MM.1S (cell line): ENCODE data around the gene SOD3.

Experiments used
- DNase-seq: peaks from one replicate; pipeline ENCODE4 v3.0.0-alpha.2; 2015
- H2AFZ ChIP-seq: fragments of 300-600 bp; sonication (generic); 2 replicates; pipeline ENCODE4 v1.6.0; 2016; ENCODE audit warnings: antibody characterized with exemption, low read length
- H3F3A ChIP-seq: fragments of 300-600 bp; sonication (generic); 2 replicates; pipeline ENCODE4 v1.6.1; 2016; ENCODE audit warnings: mild to moderate bottlenecking, antibody characterized with exemption, low read length, moderate library complexity, mixed read lengths; ENCODE audit not compliant: insufficient read depth
- H3K27ac ChIP-seq: fragments of 300-600 bp; sonication (generic); 2 replicates; pipeline ENCODE4 v1.5.1; 2016; ENCODE audit warnings: mild to moderate bottlenecking, low read length
- H3K27me3 ChIP-seq: fragments of 300-600 bp; sonication (generic); replicated peaks from 2 replicates; pipeline ENCODE4 v1.6.0; 2016; ENCODE audit warnings: low read length; ENCODE audit not compliant: insufficient read depth
- H3K36me3 ChIP-seq: fragments of 300-600 bp; sonication (generic); replicated peaks from 2 replicates; pipeline ENCODE4 v1.6.1; 2016; ENCODE audit warnings: mild to moderate bottlenecking, low read length, mixed read lengths; ENCODE audit not compliant: insufficient read depth
- H3K4me1 ChIP-seq: fragments of 300-600 bp; sonication (generic); 2 replicates; pipeline ENCODE4 v1.6.1; 2016; ENCODE audit warnings: low read length, mixed read lengths
- H3K4me2 ChIP-seq: fragments of 300-600 bp; sonication (generic); 2 replicates; pipeline ENCODE4 v1.6.0; 2016; ENCODE audit warnings: low read depth, low read length
- H3K4me3 ChIP-seq: fragments of 300-600 bp; sonication (generic); 2 replicates; pipeline ENCODE4 v1.5.1; 2016; ENCODE audit warnings: low read length, mixed read lengths
- H3K79me2 ChIP-seq: fragments of 300-600 bp; sonication (generic); 2 replicates; pipeline ENCODE4 v1.6.1; 2016; ENCODE audit warnings: mixed run types, low read length, mixed read lengths
- H3K9ac ChIP-seq: fragments of 300-600 bp; sonication (generic); 2 replicates; pipeline ENCODE4 v1.6.1; 2016; ENCODE audit warnings: low read length, mixed read lengths
- H3K9me2 ChIP-seq: fragments of 300-600 bp; sonication (generic); replicated peaks from 2 replicates; pipeline ENCODE4 v1.6.1; 2016; ENCODE audit warnings: mild to moderate bottlenecking, low read length, mixed read lengths; ENCODE audit not compliant: insufficient read depth
- H3K9me3 ChIP-seq: fragments of 300-600 bp; sonication (generic); replicated peaks from 2 replicates; pipeline ENCODE4 v1.6.1; 2016; ENCODE audit warnings: mild to moderate bottlenecking, low read length, mixed read lengths; ENCODE audit not compliant: insufficient read depth
- H4K20me1 ChIP-seq: fragments of 300-600 bp; sonication (generic); 2 replicates; pipeline ENCODE4 v1.6.1; 2016; ENCODE audit warnings: mild to moderate bottlenecking, low read length, moderate library complexity, mixed read lengths; ENCODE audit not compliant: insufficient read depth
- CTCF ChIP-seq: fragments of 300-600 bp; sonication (generic); IDR thresholded peaks from 2 replicates; pipeline ENCODE4 v1.5.1; 2016; ENCODE audit warnings: antibody characterized with exemption, low read length, mixed read lengths
- EZH2 ChIP-seq: fragments of 300-600 bp; sonication (generic); optimal IDR thresholded peaks from 2 replicates; pipeline ENCODE3; 2017; ENCODE audit warnings: low read depth, mild to moderate bottlenecking, antibody characterized with exemption, low read length, mixed read lengths
- EZH2phosphoT487 ChIP-seq: fragments of 300-600 bp; sonication (generic); IDR thresholded peaks from 2 replicates; pipeline ENCODE4 v1.6.1; 2018; ENCODE audit warnings: antibody characterized with exemption, low read length

SOD3 gene

GRCh38 chr4:24792552-24792951 is 2.8 kb upstream of the SOD3 start:
- H3K36me3 ChIP-seq = no peaks in the 10 kb centered on the region
- TF ChIP-seq EZH2 (no peak), CTCF (no peak), EZH2phosphoT487 (no peak)
- H3K9me2 ChIP-seq = no peaks in the 10 kb centered on the region
- H3F3A ChIP-seq = 0 out of 2 replicates have a peak, but pooled peaks cover 2% of the 10 kb centered on the region
- H3K4me3 ChIP-seq = no peak overlapping the region
- no peaks in the 10 kb centered on the region for H3K27me3 ChIP-seq
- no peak overlapping the region for H2AFZ ChIP-seq
- no peak overlapping the region for H3K4me2 ChIP-seq
- no peak overlapping the region for H3K27ac ChIP-seq
- H3K4me1 ChIP-seq = peaks cover 5% of the 10 kb centered on the region; the same call in 1 of the 2 replicates
- no peaks in the 10 kb centered on the region for H3K9me3 ChIP-seq
- DNase-seq = no peak
- no peaks in the 10 kb centered on the region for H3K79me2 ChIP-seq
- H4K20me1 ChIP-seq = no peaks in the 10 kb centered on the region
- no peak overlapping the region for H3K9ac ChIP-seq

- Histone ChIP-seq H2AFZ (no peak overlapping the region), H3K4me2 (peak overlapping the region; percentile 46), H3K4me3 (peak overlapping the region; percentile 8; the same call in 1 of the 2 replicates), H4K20me1 (no peaks in the 10 kb centered on the region), H3K9me2 (no peaks in the 10 kb centered on the region), H3K27ac (no peak overlapping the region), H3K9ac (no peak overlapping the region), H3K9me3 (no peaks in the 10 kb centered on the region), H3K36me3 (no peaks in the 10 kb centered on the region), H3K79me2 (no peaks in the 10 kb centered on the region), H3K27me3 (no peaks in the 10 kb centered on the region), H3F3A (0 out of 2 replicates have a peak, but pooled peaks cover 2% of the 10 kb centered on the region), H3K4me1 (peaks cover 5% of the 10 kb centered on the region; the same call in 1 of the 2 replicates)
- peak; percentile 31 for TF ChIP-seq CTCF
- TF ChIP-seq EZH2phosphoT487 = no peak
- DNase-seq = no peak
Observed at GRCh38 chr4:24793219-24794005, 2.0 kb upstream of the SOD3 start.

GRCh38 chr4:24794051-24794450 is 1.3 kb upstream of the SOD3 start:
- no peaks in the 10 kb centered on the region for H3K9me3 ChIP-seq
- peaks cover 5% of the 10 kb centered on the region; the same call in 1 of the 2 replicates for H3K4me1 ChIP-seq
- H3F3A ChIP-seq = 0 out of 2 replicates have a peak, but pooled peaks cover 2% of the 10 kb centered on the region
- no peak overlapping the region for H3K27ac ChIP-seq
- TF ChIP-seq EZH2 = no peak
- no peak for TF ChIP-seq CTCF
- no peak for TF ChIP-seq EZH2phosphoT487
- no peaks in the 10 kb centered on the region for H3K36me3 ChIP-seq
- DNase-seq = no peak
- H3K4me3 ChIP-seq = peak overlapping the region; percentile 8; the same call in 1 of the 2 replicates
- H4K20me1 ChIP-seq = no peaks in the 10 kb centered on the region
- no peaks in the 10 kb centered on the region for H3K27me3 ChIP-seq
- no peak overlapping the region for H2AFZ ChIP-seq
- H3K9ac ChIP-seq = no peak overlapping the region
- no peaks in the 10 kb centered on the region for H3K79me2 ChIP-seq
- H3K4me2 ChIP-seq = peak overlapping the region; percentile 46
- no peaks in the 10 kb centered on the region for H3K9me2 ChIP-seq
